Measurements from ENCODE around the gene ARL11. TPM values are rescaled to one million over a fixed set of nuclear protein-coding genes. Genes with fewer than 3 reads are reported as not detected.

The ARL11 gene
- polyA plus RNA-seq, 4 donors = 1.7 to 2.9 (median 1.9) TPM

DNA sequence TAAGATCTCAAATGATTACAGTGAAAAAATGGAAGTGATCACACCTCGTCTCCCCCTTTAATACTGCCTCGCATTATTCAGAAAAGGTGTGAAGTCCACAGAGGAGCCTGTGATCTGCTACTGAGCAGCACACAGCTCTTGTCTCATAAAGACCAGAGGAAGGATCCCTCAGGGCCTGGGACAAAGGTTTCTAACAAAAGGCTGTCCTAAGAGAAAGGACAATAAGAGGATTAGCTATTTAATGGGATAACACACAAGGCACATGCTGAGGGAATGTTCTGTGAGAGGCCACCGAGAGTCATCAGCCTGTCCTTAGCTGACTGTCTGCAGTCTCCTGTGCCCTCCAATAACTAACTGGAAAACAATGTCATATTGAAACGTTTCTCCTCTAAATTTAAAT lies 36.3 kb downstream of the ARL11 start:
- WGBS, 3 donors = 80 to 83% (median 83%) methylated on average over 4 of the region's 4 CpGs
- Histone ChIP-seq H3K27ac (ENCODE audit: low read depth in 1 of 3, low read length in 2 of 3) (no peak overlapping the region), H3K4me3 (ENCODE audit: low read depth in 1 of 3, low read length in 3 of 3) (no peak overlapping the region), H3K4me1 (ENCODE audit: control insufficient read depth in 3 of 3, insufficient read depth in 2 of 3, low read depth in 1 of 3, low read length in 2 of 3) (no peaks in the 10 kb centered on the region), H3K27me3 (ENCODE audit: control insufficient read depth in 3 of 3, insufficient read depth in 3 of 3, low read length in 3 of 3) (no peaks in the 10 kb centered on the region), H3K9me3 (ENCODE audit: control insufficient read depth in 2 of 2, insufficient read depth in 1 of 2, low read depth in 1 of 2, low read length in 1 of 2) (no peaks in the 10 kb centered on the region), H3K36me3 (ENCODE audit: control insufficient read depth in 3 of 3, insufficient read depth in 2 of 3, low read depth in 1 of 3, low read length in 3 of 3) (peaks cover 0 to 33% (median 5%) of the 10 kb centered on the region in 3 donors)
- FAIRE-seq (no peak), DNase-seq (no peak)

DNA sequence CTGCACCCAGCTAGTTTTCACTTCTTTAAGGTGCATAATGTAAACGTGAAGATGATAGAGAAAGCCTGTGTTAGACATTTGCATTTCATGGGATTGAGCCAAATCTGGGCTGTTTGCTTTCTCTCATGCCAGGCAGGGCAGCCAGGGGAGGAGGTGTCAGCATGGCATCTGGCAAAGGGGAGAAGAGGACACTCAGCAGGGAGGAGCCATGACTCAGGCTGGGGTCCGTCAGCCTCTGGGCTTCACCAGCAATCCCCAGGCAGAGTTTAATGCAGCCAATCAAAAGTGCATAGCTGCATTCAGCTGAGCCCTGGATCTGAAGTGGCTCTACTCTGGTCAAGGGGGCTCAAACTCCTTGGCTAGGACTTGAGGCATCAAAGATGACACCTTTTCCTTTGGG lies 39.5 kb downstream of the ARL11 start:
- DNase-seq (no peak), FAIRE-seq (no peak)
- Histone ChIP-seq H3K9me3 (ENCODE audit: control insufficient read depth in 2 of 2, insufficient read depth in 1 of 2, low read depth in 1 of 2, low read length in 1 of 2) (no peaks in the 10 kb centered on the region), H3K27me3 (ENCODE audit: control insufficient read depth in 3 of 3, insufficient read depth in 3 of 3, low read length in 3 of 3) (no peaks in the 10 kb centered on the region), H3K36me3 (ENCODE audit: control insufficient read depth in 3 of 3, insufficient read depth in 2 of 3, low read depth in 1 of 3, low read length in 3 of 3) (peaks cover 0 to 26% (median 4%) of the 10 kb centered on the region in 3 donors), H3K4me1 (ENCODE audit: control insufficient read depth in 3 of 3, insufficient read depth in 2 of 3, low read depth in 1 of 3, low read length in 2 of 3) (no peaks in the 10 kb centered on the region), H3K27ac (ENCODE audit: low read depth in 1 of 3, low read length in 2 of 3) (no peak overlapping the region), H3K4me3 (ENCODE audit: low read depth in 1 of 3, low read length in 3 of 3) (no peak overlapping the region)
- 77 to 86% (median 78%) methylated on average over 2 of the region's 2 CpGs for WGBS, 3 donors

DNA sequence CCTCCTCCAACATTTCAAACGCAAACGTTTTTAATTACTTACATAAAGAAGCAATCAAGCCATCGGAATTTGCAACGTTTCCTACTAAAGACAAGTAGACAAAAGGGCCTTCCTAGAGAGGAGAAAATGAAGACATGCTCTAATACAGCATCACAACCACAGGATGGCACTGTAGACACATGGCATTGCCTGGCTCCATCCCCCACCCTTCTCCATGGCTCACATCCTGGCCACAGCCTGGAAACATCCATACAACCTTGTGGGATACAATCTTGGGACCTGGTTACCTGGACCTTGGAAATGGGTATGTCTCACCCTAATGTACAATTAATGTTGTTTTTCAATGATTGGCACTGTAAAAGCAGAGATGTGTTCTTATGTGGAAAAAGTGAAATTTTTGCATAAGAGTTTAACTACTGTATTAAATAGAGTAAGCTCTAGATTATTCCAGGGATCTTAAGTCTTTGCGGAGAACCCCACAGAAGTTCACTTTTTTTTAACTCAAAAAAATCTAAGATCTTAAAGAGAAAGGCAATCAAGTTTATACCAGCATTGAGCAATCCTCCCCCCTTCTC lies 41.5 kb downstream of the ARL11 start:
- no peak overlapping the region for H3K27ac ChIP-seq (ENCODE audit: low read depth in 1 of 3, low read length in 2 of 3)
- H3K9me3 ChIP-seq (ENCODE audit: control insufficient read depth in 2 of 2, insufficient read depth in 1 of 2, low read depth in 1 of 2, low read length in 1 of 2) = no peaks in the 10 kb centered on the region
- H3K27me3 ChIP-seq (ENCODE audit: control insufficient read depth in 3 of 3, insufficient read depth in 3 of 3, low read length in 3 of 3) = no peaks in the 10 kb centered on the region
- H3K36me3 ChIP-seq (ENCODE audit: control insufficient read depth in 3 of 3, insufficient read depth in 2 of 3, low read depth in 1 of 3, low read length in 3 of 3) = peaks cover 0 to 24% (median 2%) of the 10 kb centered on the region in 3 donors
- no peak overlapping the region for H3K4me3 ChIP-seq (ENCODE audit: low read depth in 1 of 3, low read length in 3 of 3)
- FAIRE-seq (no peak), DNase-seq (peak; percentile 64 to 71)
- WGBS, 3 donors = 45 to 68% (median 56%) methylated on average over 5 of the region's 5 CpGs
- no peaks in the 10 kb centered on the region for H3K4me1 ChIP-seq (ENCODE audit: control insufficient read depth in 3 of 3, insufficient read depth in 2 of 3, low read depth in 1 of 3, low read length in 2 of 3)

DNA sequence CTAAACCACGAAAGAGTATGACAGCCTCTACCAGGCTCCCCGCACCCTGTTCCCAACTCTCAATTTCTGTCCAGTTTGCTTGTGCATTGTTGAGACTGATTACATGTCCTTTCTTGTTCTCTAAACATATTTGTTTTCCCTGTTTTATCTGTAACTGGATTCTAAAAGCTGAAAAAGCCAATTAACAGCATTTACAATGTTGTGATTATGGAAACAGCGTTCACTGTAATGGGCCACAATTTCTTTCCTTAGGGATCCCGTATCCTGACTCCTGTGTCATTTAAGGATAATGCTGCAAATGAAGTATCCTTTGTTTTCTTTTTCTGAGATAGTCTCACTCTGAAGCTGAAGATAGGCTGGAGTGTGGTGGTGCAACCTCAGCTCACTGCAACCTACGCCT lies 42.5 kb downstream of the ARL11 start:
- FAIRE-seq (no peak), DNase-seq (no peak)
- Histone ChIP-seq H3K9me3 (ENCODE audit: control insufficient read depth in 2 of 2, insufficient read depth in 1 of 2, low read depth in 1 of 2, low read length in 1 of 2) (no peaks in the 10 kb centered on the region), H3K27me3 (ENCODE audit: control insufficient read depth in 3 of 3, insufficient read depth in 3 of 3, low read length in 3 of 3) (no peaks in the 10 kb centered on the region), H3K36me3 (ENCODE audit: control insufficient read depth in 3 of 3, insufficient read depth in 2 of 3, low read depth in 1 of 3, low read length in 3 of 3) (peaks cover 0 to 18% (median 2%) of the 10 kb centered on the region in 3 donors), H3K27ac (ENCODE audit: low read depth in 1 of 3, low read length in 2 of 3) (no peak overlapping the region), H3K4me3 (ENCODE audit: low read depth in 1 of 3, low read length in 3 of 3) (no peak overlapping the region), H3K4me1 (ENCODE audit: control insufficient read depth in 3 of 3, insufficient read depth in 2 of 3, low read depth in 1 of 3, low read length in 2 of 3) (no peaks in the 10 kb centered on the region)
- 77 to 83% (median 81%) methylated on average over 5 of the region's 5 CpGs for WGBS, 3 donors

DNA sequence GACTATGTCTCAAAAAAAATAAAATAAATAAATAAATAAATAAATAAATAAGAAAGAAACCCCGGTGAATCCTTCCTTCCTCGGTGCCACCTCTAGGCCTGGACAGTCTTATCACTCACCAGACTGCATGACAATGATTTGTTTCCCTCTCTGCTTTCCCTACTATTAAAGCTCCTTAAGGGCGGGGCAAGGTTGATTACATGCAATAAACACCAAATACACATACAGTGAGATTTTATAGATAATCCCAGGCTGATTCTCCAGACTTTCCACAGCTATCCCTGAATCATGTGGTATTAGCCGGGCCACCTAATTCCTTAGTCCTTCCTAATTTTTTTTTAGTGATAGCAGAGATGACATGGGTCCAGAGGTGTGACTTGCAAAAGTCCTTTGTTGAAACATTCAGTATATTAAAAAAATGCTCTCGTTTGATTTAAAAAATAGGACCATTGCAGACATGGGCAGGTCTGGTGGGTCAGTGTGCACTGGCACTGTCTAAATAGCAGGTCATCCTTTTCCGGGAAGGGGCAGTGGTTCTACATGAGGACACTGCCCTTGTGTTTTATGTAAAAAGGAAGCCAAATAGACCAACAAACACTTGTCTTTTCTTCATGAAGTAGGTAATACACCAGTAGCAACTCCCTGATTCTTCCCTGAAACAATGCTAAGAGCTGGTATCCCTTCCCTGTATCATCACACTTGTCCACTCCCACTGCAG lies 48.4 kb downstream of the ARL11 start:
- peaks cover 0 to 10% (median 0%) of the 10 kb centered on the region in 3 donors for H3K36me3 ChIP-seq (ENCODE audit: control insufficient read depth in 3 of 3, insufficient read depth in 2 of 3, low read depth in 1 of 3, low read length in 3 of 3)
- WGBS, 3 donors = 78 to 93% (median 92%) methylated on average over 6 of the region's 6 CpGs
- peaks cover 0 to 6% of the 10 kb centered on the region in 2 donors for H3K9me3 ChIP-seq (ENCODE audit: control insufficient read depth in 2 of 2, insufficient read depth in 1 of 2, low read depth in 1 of 2, low read length in 1 of 2)
- no peak for FAIRE-seq
- no peaks in the 10 kb centered on the region for H3K4me1 ChIP-seq (ENCODE audit: control insufficient read depth in 3 of 3, insufficient read depth in 2 of 3, low read depth in 1 of 3, low read length in 2 of 3)
- no peaks in the 10 kb centered on the region for H3K27me3 ChIP-seq (ENCODE audit: control insufficient read depth in 3 of 3, insufficient read depth in 3 of 3, low read length in 3 of 3)
- no peak overlapping the region for H3K27ac ChIP-seq (ENCODE audit: low read depth in 1 of 3, low read length in 2 of 3)
- no peak overlapping the region for H3K4me3 ChIP-seq (ENCODE audit: low read depth in 1 of 3, low read length in 3 of 3)
- DNase-seq = peak in 1 of 2 donors; percentile 46

DNA sequence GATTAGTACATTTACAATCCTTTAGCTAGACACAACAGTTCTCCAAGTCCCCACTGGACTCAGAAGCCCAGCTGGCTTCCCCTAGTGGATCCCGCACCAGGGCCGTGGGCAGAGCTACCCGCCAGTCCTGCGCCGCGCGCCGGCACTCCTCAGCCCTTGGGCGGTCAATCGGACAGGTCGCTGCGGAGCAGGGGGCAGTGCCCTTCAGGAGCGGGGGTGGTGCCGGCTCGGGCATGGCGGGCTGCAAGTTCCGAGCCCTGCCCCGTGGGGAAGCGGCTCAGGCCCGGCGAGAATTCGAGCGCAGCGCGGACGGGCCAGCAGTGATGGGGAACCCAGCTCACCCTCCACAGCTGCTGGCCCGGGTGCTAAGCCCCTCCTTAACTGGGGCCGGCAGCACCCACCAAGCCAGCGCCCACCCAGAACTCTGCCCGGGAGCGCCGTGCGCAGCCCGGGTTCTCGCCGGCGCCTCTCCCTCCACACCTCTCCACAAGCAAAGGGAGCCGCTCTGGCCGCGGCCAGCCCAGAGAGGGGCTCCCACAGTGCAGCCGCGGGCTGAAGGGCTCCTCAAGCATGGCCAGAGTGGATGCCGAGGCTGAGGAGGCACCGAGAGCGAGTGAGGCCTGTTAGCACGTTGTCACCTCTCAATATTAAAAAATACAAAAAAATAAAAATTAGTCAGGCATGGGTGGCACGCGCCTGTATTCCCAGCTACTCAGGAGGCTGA lies 50.0 kb downstream of the ARL11 start:
- H3K27me3 ChIP-seq (ENCODE audit: control insufficient read depth in 3 of 3, insufficient read depth in 3 of 3, low read length in 3 of 3) = no peaks in the 10 kb centered on the region
- no peaks in the 10 kb centered on the region for H3K4me1 ChIP-seq (ENCODE audit: control insufficient read depth in 3 of 3, insufficient read depth in 2 of 3, low read depth in 1 of 3, low read length in 2 of 3)
- H3K4me3 ChIP-seq (ENCODE audit: low read depth in 1 of 3, low read length in 3 of 3) = no peak overlapping the region
- 96% methylated on average over 40 to 48 of the region's 48 CpGs for WGBS, 3 donors
- no peak for DNase-seq
- peaks cover 0 to 10% (median 0%) of the 10 kb centered on the region in 3 donors for H3K36me3 ChIP-seq (ENCODE audit: control insufficient read depth in 3 of 3, insufficient read depth in 2 of 3, low read depth in 1 of 3, low read length in 3 of 3)
- peaks cover 0 to 6% of the 10 kb centered on the region in 2 donors for H3K9me3 ChIP-seq (ENCODE audit: control insufficient read depth in 2 of 2, insufficient read depth in 1 of 2, low read depth in 1 of 2, low read length in 1 of 2)
- H3K27ac ChIP-seq (ENCODE audit: low read depth in 1 of 3, low read length in 2 of 3) = no peak overlapping the region
- FAIRE-seq = no peak

DNA sequence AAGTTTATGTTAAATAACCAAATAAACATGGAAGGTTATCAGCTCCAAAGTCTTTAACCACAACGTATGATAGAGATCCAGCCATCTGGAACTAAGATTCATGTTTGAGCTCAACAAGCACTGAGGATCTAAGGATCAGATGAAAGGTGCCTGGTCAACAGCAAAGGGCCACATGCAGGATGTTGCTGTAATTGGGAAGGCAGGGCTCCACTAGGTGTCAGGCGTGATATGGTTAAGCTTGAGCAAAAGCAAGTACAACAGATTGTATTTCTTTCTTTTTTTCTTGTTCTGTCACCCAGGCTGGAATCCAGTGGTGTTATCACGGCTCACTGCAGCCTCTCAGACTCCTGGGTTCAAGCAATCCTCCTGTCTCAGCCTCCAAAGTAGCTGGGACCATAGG lies 50.9 kb downstream of the ARL11 start:
- FAIRE-seq = no peak
- no peaks in the 10 kb centered on the region for H3K27me3 ChIP-seq (ENCODE audit: control insufficient read depth in 3 of 3, insufficient read depth in 3 of 3, low read length in 3 of 3)

DNA sequence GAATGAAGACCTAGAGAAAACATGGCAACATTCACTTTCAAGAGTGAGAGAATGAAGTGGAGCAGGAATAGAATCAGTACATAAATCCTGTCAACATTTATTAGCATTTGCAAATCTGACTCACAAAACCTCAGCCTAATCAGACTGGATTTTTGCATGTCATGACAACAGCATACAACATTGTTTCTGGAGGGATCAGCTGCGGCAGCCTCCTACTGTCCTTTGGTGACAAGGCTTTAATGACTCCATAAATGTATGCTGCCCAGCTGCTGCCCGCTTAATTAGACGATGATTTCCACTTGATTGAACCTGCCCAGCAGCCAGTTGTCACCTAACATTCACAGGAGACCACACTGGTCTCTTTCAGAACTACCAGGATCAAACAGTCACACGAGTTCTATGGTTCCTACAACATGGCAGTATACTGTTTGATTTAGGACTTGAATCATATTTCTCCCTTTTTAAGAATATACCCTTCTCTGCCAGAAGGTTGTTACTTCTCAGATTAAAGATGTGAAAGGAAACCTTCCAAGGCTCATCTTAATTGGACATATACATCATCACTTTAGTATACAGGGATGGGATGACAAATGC lies 53.6 kb downstream of the ARL11 start:
- H3K36me3 ChIP-seq (ENCODE audit: control insufficient read depth in 3 of 3, insufficient read depth in 2 of 3, low read depth in 1 of 3, low read length in 3 of 3) = peaks cover 0 to 21% (median 3%) of the 10 kb centered on the region in 3 donors
- peaks cover 0 to 3% of the 10 kb centered on the region in 2 donors for H3K9me3 ChIP-seq (ENCODE audit: control insufficient read depth in 2 of 2, insufficient read depth in 1 of 2, low read depth in 1 of 2, low read length in 1 of 2)
- no peaks in the 10 kb centered on the region for H3K4me1 ChIP-seq (ENCODE audit: control insufficient read depth in 3 of 3, insufficient read depth in 2 of 3, low read depth in 1 of 3, low read length in 2 of 3)
- DNase-seq (no peak), FAIRE-seq (no peak)
- no peak overlapping the region for H3K27ac ChIP-seq (ENCODE audit: low read depth in 1 of 3, low read length in 2 of 3)
- H3K27me3 ChIP-seq (ENCODE audit: control insufficient read depth in 3 of 3, insufficient read depth in 3 of 3, low read length in 3 of 3) = no peaks in the 10 kb centered on the region
- 74 to 85% (median 77%) methylated on average over 4 of the region's 4 CpGs for WGBS, 3 donors
- no peak overlapping the region for H3K4me3 ChIP-seq (ENCODE audit: low read depth in 1 of 3, low read length in 3 of 3)

More for the DNA sequence above, 50.9 kb downstream of the ARL11 start:
- Histone ChIP-seq H3K36me3 (ENCODE audit: control insufficient read depth in 3 of 3, insufficient read depth in 2 of 3, low read depth in 1 of 3, low read length in 3 of 3) (peaks cover 0 to 11% (median 0%) of the 10 kb centered on the region in 3 donors), H3K4me3 (ENCODE audit: low read depth in 1 of 3, low read length in 3 of 3) (no peak overlapping the region), H3K9me3 (ENCODE audit: control insufficient read depth in 2 of 2, insufficient read depth in 1 of 2, low read depth in 1 of 2, low read length in 1 of 2) (peaks cover 0 to 6% of the 10 kb centered on the region in 2 donors), H3K27ac (ENCODE audit: low read depth in 1 of 3, low read length in 2 of 3) (no peak overlapping the region), H3K4me1 (ENCODE audit: control insufficient read depth in 3 of 3, insufficient read depth in 2 of 3, low read depth in 1 of 3, low read length in 2 of 3) (no peaks in the 10 kb centered on the region)
- 72 to 82% (median 73%) methylated on average over 3 of the region's 3 CpGs for WGBS, 3 donors
- DNase-seq = no peak

Measured in small intestine (tissue), 7 donors.